Vagina (tissue), 2 donors: Measurements from ENCODE around the gene THSD7A. TPM values are rescaled to one million over a fixed set of nuclear protein-coding genes. Genes with fewer than 3 reads are reported as not detected.

Experiments
- DNase-seq, 2 donors: peaks; one replicate each; pipeline ENCODE4 v3.0.0-alpha.2; 2017; ENCODE audit errors: extremely low spot score in 2 of 2
- H3K27ac ChIP-seq: fragments of 200-600 bp; sonication (generic); one replicate; pipeline ENCODE4 v1.5.1; 2019
- H3K27me3 ChIP-seq: fragments of 200-600 bp; sonication (generic); one replicate; pipeline ENCODE4 v1.5.1; 2019
- H3K36me3 ChIP-seq, 2 donors: fragments of 200-600 bp; sonication (generic); one replicate each; pipeline ENCODE4 v1.5.1; 2017 to 2019
- H3K4me1 ChIP-seq: fragments of 200-600 bp; sonication (generic); one replicate; pipeline ENCODE4 v1.5.1; 2019
- H3K4me3 ChIP-seq, 2 donors: fragments of 200-600 bp; sonication (generic); 1 replicate in 1 of 2; 2 replicates in 1 of 2; pipeline ENCODE4 v1.5.1; 2016 to 2019
- H3K9me3 ChIP-seq: fragments of 200-600 bp; sonication (generic); one replicate; pipeline ENCODE4 v1.5.1; 2019
- POLR2A ChIP-seq, 2 donors: fragments of 450-650 bp; IDR thresholded peaks; one replicate each; pipeline ENCODE4 v1.6.1; 2017; ENCODE audit warnings: antibody characterized with exemption in 2 of 2, mild to moderate bottlenecking in 2 of 2, moderate library complexity in 2 of 2
- POLR2AphosphoS5 ChIP-seq, 2 donors: sonication (generic); formaldehyde crosslinking; IDR thresholded peaks; one replicate each; pipeline ENCODE4 v1.9.0; 2017; ENCODE audit warnings: antibody characterized with exemption in 2 of 2, mild to moderate bottlenecking in 2 of 2, low read depth in 1 of 2; ENCODE audit not compliant: insufficient read depth in 1 of 2
- intact Hi-C: fragments of 100-400 bp; cut with DNase I; formaldehyde crosslinking; loops from one replicate; pipeline ENCODE4 v1.15.1; 2023
- total RNA-seq: library from RNA; depleted of rRNA; stranded (reverse); fragments of >200 nt; gene quantifications from one replicate; pipeline ENCODE4 v1.2.3, GENCODE V29; 2016
- TF ChIP-seq, protein P1 (sequence below), 3 experiments: fragments of 450-650 bp in 2 of 3; fragments of 200-600 bp in 1 of 3; sonication (generic) in 1 of 3; IDR thresholded peaks; one replicate each; pipeline ENCODE4 v1.5.1; 2017 to 2019; ENCODE audit warnings: antibody characterized with exemption in 3 of 3, mild to moderate bottlenecking in 2 of 3, moderate library complexity in 2 of 3

THSD7A gene
- total RNA-seq, 1 donor from 2014 or later, result 9.3 TPM

DNA sequence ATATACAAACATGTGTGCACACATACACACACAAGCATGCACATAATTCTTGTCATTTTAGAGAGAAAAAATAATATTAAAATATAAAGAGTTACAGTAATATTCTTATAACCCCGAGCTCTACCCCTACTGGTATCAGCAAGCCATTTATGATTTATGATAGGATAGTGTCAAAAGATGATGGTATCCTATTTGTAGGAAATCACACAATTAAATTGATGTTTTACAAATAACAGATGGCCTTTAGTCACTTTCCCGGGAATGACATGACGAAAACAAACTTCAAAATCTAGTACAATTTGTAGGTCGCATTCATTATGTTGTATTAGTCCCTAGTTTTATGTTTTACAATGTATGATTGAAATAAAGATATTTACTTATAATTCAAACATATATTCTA lies 36.8 kb downstream of the THSD7A start:
- no peak overlapping the region for H3K27ac ChIP-seq
- no peaks in the 10 kb centered on the region for H3K27me3 ChIP-seq
- no peaks in the 10 kb centered on the region for H3K9me3 ChIP-seq
- no peaks in the 10 kb centered on the region for H3K4me1 ChIP-seq
- H3K36me3 ChIP-seq, result no peaks in the 10 kb centered on the region
- no peak for DNase-seq
- TF ChIP-seq POLR2AphosphoS5 (IDR thresholded peaks at IDR 0.05; ENCODE audit: insufficient read depth in 1 of 2, low read depth in 1 of 2) (no peak), POLR2A (IDR thresholded peaks at IDR 0.05) (no peak)
- TF ChIP-seq, protein P1, sequence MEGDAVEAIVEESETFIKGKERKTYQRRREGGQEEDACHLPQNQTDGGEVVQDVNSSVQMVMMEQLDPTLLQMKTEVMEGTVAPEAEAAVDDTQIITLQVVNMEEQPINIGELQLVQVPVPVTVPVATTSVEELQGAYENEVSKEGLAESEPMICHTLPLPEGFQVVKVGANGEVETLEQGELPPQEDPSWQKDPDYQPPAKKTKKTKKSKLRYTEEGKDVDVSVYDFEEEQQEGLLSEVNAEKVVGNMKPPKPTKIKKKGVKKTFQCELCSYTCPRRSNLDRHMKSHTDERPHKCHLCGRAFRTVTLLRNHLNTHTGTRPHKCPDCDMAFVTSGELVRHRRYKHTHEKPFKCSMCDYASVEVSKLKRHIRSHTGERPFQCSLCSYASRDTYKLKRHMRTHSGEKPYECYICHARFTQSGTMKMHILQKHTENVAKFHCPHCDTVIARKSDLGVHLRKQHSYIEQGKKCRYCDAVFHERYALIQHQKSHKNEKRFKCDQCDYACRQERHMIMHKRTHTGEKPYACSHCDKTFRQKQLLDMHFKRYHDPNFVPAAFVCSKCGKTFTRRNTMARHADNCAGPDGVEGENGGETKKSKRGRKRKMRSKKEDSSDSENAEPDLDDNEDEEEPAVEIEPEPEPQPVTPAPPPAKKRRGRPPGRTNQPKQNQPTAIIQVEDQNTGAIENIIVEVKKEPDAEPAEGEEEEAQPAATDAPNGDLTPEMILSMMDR (IDR thresholded peaks at IDR 0.05), result no peak
- H3K4me3 ChIP-seq, result no peak overlapping the region
- intact Hi-C loops, result no loop called here

DNA sequence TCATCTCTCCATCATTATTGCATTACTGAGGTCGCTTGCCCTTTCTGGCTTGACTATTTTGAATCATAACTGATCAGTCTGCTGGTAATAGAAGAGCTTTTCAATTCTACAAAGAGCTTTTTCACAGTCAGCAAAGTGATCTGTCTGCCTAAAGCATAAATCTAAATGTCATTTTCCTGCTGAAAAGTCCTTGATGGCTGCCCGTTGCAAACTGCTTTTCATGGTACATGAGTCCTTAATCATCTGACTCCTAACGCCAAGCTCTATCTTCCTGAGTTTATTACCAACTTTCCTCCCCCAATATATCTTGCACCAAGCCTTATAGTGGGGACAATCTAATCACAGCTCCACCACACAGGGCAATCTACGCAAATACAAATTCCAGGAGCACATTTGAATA lies 39.8 kb downstream of the THSD7A start:
- Histone ChIP-seq H3K9me3 (no peaks in the 10 kb centered on the region), H3K4me1 (no peaks in the 10 kb centered on the region), H3K4me3 (no peak overlapping the region), H3K36me3 (no peaks in the 10 kb centered on the region), H3K27me3 (no peaks in the 10 kb centered on the region), H3K27ac (no peak overlapping the region)
- TF ChIP-seq POLR2AphosphoS5 (IDR thresholded peaks at IDR 0.05; ENCODE audit: insufficient read depth in 1 of 2, low read depth in 1 of 2), result no peak
- no peak for DNase-seq
- intact Hi-C loops, result no loop called here

DNA sequence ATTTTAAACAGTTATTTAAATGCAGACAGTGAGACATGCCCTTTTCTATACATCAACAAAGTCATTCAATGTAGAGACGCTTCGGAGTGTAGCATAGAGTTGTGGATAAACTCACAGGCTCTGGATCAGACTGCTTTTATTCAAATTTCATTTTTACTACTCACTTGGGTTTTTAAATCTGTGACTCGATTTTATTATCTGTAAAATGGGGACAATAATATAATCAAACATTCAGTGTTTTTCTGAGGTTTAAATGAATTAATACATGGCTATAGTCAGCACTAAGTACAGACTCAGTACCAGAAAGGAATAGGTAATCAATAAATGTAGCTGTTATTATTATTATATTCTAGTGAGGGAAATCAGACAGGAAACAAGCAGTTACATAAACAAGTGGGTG lies 43.4 kb downstream of the THSD7A start:
- Histone ChIP-seq H3K36me3 (no peaks in the 10 kb centered on the region), H3K27me3 (no peaks in the 10 kb centered on the region), H3K9me3 (no peaks in the 10 kb centered on the region), H3K4me1 (no peaks in the 10 kb centered on the region), H3K4me3 (no peak overlapping the region), H3K27ac (no peak overlapping the region)
- intact Hi-C loops, result no loop called here
- TF ChIP-seq POLR2AphosphoS5 (IDR thresholded peaks at IDR 0.05; ENCODE audit: insufficient read depth in 1 of 2, low read depth in 1 of 2), result no peak
- TF ChIP-seq, protein P1 (IDR thresholded peaks at IDR 0.05), result no peak
- no peak for TF ChIP-seq POLR2A (IDR thresholded peaks at IDR 0.05)
- DNase-seq, result no peak

DNA sequence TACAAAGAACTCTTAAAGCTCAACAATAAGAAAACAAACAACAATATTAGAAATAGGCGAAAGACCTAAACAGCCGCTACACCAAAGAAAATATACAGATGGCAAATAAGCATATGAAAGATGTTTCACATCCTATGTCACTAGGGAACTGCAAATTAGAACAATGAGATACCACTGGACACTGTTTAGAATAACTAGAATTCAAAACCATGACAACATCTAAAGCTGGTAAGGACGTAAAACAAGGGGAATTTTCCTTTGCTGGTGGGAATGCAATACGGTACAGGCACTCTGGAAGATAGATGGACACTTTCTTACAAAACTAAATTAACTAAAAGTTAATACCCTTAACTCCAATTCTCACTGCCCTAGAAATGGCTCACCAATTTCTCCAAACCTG lies 44.5 kb downstream of the THSD7A start:
- Histone ChIP-seq H3K27ac (no peak overlapping the region), H3K9me3 (no peaks in the 10 kb centered on the region), H3K36me3 (no peaks in the 10 kb centered on the region), H3K27me3 (no peaks in the 10 kb centered on the region), H3K4me3 (no peak overlapping the region), H3K4me1 (no peaks in the 10 kb centered on the region)
- intact Hi-C loops, result no loop called here
- no peak for DNase-seq
- TF ChIP-seq, protein P1 (IDR thresholded peaks at IDR 0.05), result no peak
- no peak for TF ChIP-seq POLR2AphosphoS5 (IDR thresholded peaks at IDR 0.05; ENCODE audit: insufficient read depth in 1 of 2, low read depth in 1 of 2)
- no peak for TF ChIP-seq POLR2A (IDR thresholded peaks at IDR 0.05)

DNA sequence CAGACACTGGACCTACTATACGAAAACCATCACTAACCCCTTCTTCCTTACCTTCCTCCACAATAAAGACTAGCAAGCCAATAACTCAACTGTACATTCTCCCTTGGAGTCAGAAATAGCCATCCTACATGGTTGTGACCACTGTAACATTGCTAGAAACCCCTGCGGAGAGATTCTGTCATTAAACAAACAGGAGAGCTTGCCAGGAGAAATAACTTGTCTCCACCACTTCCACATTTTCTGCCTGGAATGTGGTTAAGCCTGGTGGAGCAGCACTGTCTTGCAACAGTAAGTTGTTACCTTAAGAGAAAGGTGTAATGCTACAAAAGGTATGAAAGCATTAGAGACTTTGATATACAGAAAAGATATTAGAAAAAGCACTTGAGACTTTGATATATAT lies 45.8 kb downstream of the THSD7A start:
- TF ChIP-seq, protein P1 (IDR thresholded peaks at IDR 0.05), result no peak
- no peak for TF ChIP-seq POLR2AphosphoS5 (IDR thresholded peaks at IDR 0.05; ENCODE audit: insufficient read depth in 1 of 2, low read depth in 1 of 2)
- TF ChIP-seq POLR2A (IDR thresholded peaks at IDR 0.05), result no peak
- Histone ChIP-seq H3K27ac (no peak overlapping the region), H3K9me3 (no peaks in the 10 kb centered on the region), H3K4me1 (no peaks in the 10 kb centered on the region), H3K4me3 (no peak overlapping the region), H3K27me3 (no peaks in the 10 kb centered on the region), H3K36me3 (no peaks in the 10 kb centered on the region)
- no peak for DNase-seq
- intact Hi-C loops, result no loop called here
